A549 (cell line): ENCODE measurements around the gene CACFD1. TPM values are rescaled to one million over a fixed set of nuclear protein-coding genes. Genes with fewer than 3 reads are reported as not detected.

ENCODE experiments used
- ATAC-seq, 2 experiments: fragments of 200-7000 bp in 1 of 2; fragments of >200 bp in 1 of 2; cut with Nextera tagmentation in 1 of 2; cut with Tn5 transposase in 1 of 2; 3 replicates each; pipeline versions ENCODE4 v1.8.0 to v1.9.1; 2018 to 2020; ENCODE audit warnings: mild to moderate bottlenecking in 1 of 2, moderate library complexity in 1 of 2
- CTCF ChIA-PET: fragments of 300-600 bp; sonication (Branson Sonifier 250); formaldehyde crosslinking; extraction: SDS; loops from one replicate; lab custom pipeline; 2021; ENCODE audit warnings: antibody characterized with exemption, inconsistent platforms; lab: Yijun Ruan, JAX
- POLR2A ChIA-PET: fragments of 350-600 bp; formaldehyde crosslinking; extraction: SDS; loops from one replicate; lab custom pipeline; 2021; ENCODE audit warnings: antibody characterized with exemption, inconsistent platforms; lab: Yijun Ruan, JAX
- DNase-seq, 2 experiments: peaks; one replicate each; pipeline versions ENCODE4 v3.0.0 to v3.0.0-alpha.2; 2011 to 2016; ENCODE audit warnings: low read depth in 1 of 2, low spot score in 1 of 2
- FAIRE-seq: peaks from 2 replicates; lab custom pipeline; 2011; peaks lifted over from hg19 to GRCh38; lab: Jason Lieb, UNC
- H3K27ac ChIP-seq, 2 experiments: fragments of >200 bp; sonication (Bioruptor Twin); formaldehyde crosslinking; 3 replicates each; pipeline ENCODE4 v1.5.1; 2016 to 2017
- H3K4me1 ChIP-seq: fragments of >200 bp; sonication (Bioruptor Twin); formaldehyde crosslinking; 3 replicates; pipeline ENCODE4 v1.6.1; 2016
- H3K4me2 ChIP-seq: fragments of >200 bp; sonication (Bioruptor Twin); formaldehyde crosslinking; 3 replicates; pipeline ENCODE4 v1.6.1; 2016
- H3K4me3 ChIP-seq: fragments of >200 bp; sonication (Bioruptor Twin); formaldehyde crosslinking; 3 replicates; pipeline ENCODE4 v1.5.1; 2016
- H3K9me3 ChIP-seq: fragments of >200 bp; sonication (Bioruptor Twin); formaldehyde crosslinking; 3 replicates; pipeline ENCODE4 v1.6.1; 2016
- BCL3 ChIP-seq: fragments of >200 bp; sonication (Bioruptor Twin); formaldehyde crosslinking; IDR thresholded peaks from 3 replicates; pipeline ENCODE4 v1.6.1; 2016
- CHD4 ChIP-seq: fragments of 200-600 bp; sonication (generic); IDR thresholded peaks from 2 replicates; pipeline ENCODE4 v1.6.1; 2016; ENCODE audit warnings: antibody characterized with exemption, mild to moderate bottlenecking, borderline replicate concordance
- E2F6 ChIP-seq: IDR thresholded peaks from 2 replicates; pipeline ENCODE4 v1.6.1; 2012; ENCODE audit warnings: low read depth, borderline replicate concordance
- EP300 ChIP-seq, 2 experiments: fragments of >200 bp; sonication (Bioruptor Twin); formaldehyde crosslinking; IDR thresholded peaks; 2 replicates in 1 of 2; 3 replicates in 1 of 2; pipeline ENCODE4 v1.6.1; 2016 to 2017
- FOSL2 ChIP-seq, 2 experiments: fragments of 450-650 bp in 1 of 2; fragments of >200 bp in 1 of 2; sonication (Bioruptor Twin) in 1 of 2; formaldehyde crosslinking; IDR thresholded peaks; 2 replicates each; pipeline versions ENCODE4 v1.5.0 to v1.6.1; 2016 to 2020; ENCODE audit warnings: mild to moderate bottlenecking in 1 of 2, moderate library complexity in 1 of 2
- FOXS1 ChIP-seq: fragments of 250-450 bp; sonication (Bioruptor Pico); IDR thresholded peaks from 2 replicates; pipeline ENCODE4 v1.5.0; 2020; ENCODE audit warnings: mild to moderate bottlenecking, moderate library complexity
- GATA3 ChIP-seq: IDR thresholded peaks from 2 replicates; pipeline ENCODE4 v1.6.1; 2012; ENCODE audit warnings: borderline replicate concordance
- HDAC2 ChIP-seq: fragments of 200-600 bp; sonication (generic); IDR thresholded peaks from 2 replicates; pipeline ENCODE4 v1.6.1; 2016
- HES2 ChIP-seq: fragments of >200 bp; sonication (Bioruptor Twin); formaldehyde crosslinking; IDR thresholded peaks from 2 replicates; pipeline ENCODE4 v1.6.1; 2016
- HOXB13 ChIP-seq: fragments of 250-450 bp; sonication (Bioruptor Pico); IDR thresholded peaks from 2 replicates; pipeline ENCODE4 v1.5.0; 2020; ENCODE audit warnings: low read depth, mild to moderate bottlenecking, moderate library complexity
- JUN ChIP-seq, 2 experiments: fragments of >200 bp; sonication (Bioruptor Twin); formaldehyde crosslinking; IDR thresholded peaks; 2 replicates in 1 of 2; 3 replicates in 1 of 2; pipeline ENCODE4 v1.6.1; 2016 to 2017
- NFE2L2 ChIP-seq: fragments of 150-350 bp; conservative IDR thresholded peaks from 2 replicates; pipeline ENCODE4 v1.6.1; 2014; ENCODE audit warnings: low read length
- NPAS2 ChIP-seq: fragments of 250-450 bp; sonication (Bioruptor Pico); IDR thresholded peaks from 2 replicates; pipeline ENCODE4 v1.8.0; 2022; ENCODE audit warnings: mild to moderate bottlenecking, moderate library complexity, borderline replicate concordance
- NR3C1 ChIP-seq: fragments of >200 bp; sonication (Bioruptor Twin); formaldehyde crosslinking; IDR thresholded peaks from 3 replicates; pipeline ENCODE4 v1.6.1; 2017
- PHF8 ChIP-seq: fragments of 200-600 bp; sonication (generic); IDR thresholded peaks from 2 replicates; pipeline ENCODE4 v1.6.1; 2016; ENCODE audit warnings: low read depth, mild to moderate bottlenecking, antibody characterized with exemption, moderate library complexity, borderline replicate concordance
- POLR2A ChIP-seq: IDR thresholded peaks from 2 replicates; pipeline ENCODE4 v1.6.1; 2012; ENCODE audit warnings: mild to moderate bottlenecking, low read length
- POLR2AphosphoS2 ChIP-seq: conservative IDR thresholded peaks from 2 replicates; pipeline ENCODE4 v1.6.1; 2012; ENCODE audit warnings: low read length, improper control_type of control experiment, inconsistent platforms
- RAD21 ChIP-seq, 2 experiments: fragments of >200 bp in 1 of 2; sonication (Bioruptor Twin) in 1 of 2; formaldehyde crosslinking in 1 of 2; IDR thresholded peaks in 1 of 2; conservative IDR thresholded peaks in 1 of 2; 2 replicates in 1 of 2; 3 replicates in 1 of 2; pipeline ENCODE4 v1.6.1; 2012 to 2018; ENCODE audit warnings: inconsistent platforms in 1 of 2
- RARB ChIP-seq: fragments of 250-450 bp; sonication (Bioruptor Pico); IDR thresholded peaks from 2 replicates; pipeline ENCODE4 v1.8.0; 2021; ENCODE audit warnings: mild to moderate bottlenecking, moderate library complexity
- RCOR1 ChIP-seq: fragments of 150-350 bp; IDR thresholded peaks from 2 replicates; pipeline ENCODE4 v1.6.1; 2014; ENCODE audit warnings: antibody characterized with exemption, low read length, low read depth
- TP53 ChIP-seq: fragments of 250-450 bp; sonication (Bioruptor Pico); IDR thresholded peaks from 2 replicates; pipeline ENCODE4 v1.5.0; 2021; ENCODE audit warnings: mild to moderate bottlenecking, moderate library complexity
- ZC3H11A ChIP-seq: fragments of 450-650 bp; IDR thresholded peaks from 2 replicates; pipeline ENCODE4 v1.6.1; 2014; ENCODE audit warnings: antibody characterized with exemption, mild to moderate bottlenecking
- WGBS: methylation state at CpG from one replicate; pipeline ENCODE4 v1.1.6; 2017; ENCODE audit errors: missing lambda C conversion rate; 5-methylcytosine and 5-hydroxymethylcytosine counted together
- polyA minus RNA-seq: library from RNA; depleted of rRNA, polyadenylated mRNA; stranded (reverse); fragments of >200 nt; gene quantifications from 2 replicates; pipeline ENCODE4 v1.2.3, GENCODE V29; 2011; rRNA and poly(A)+ RNA removed
- polyA plus RNA-seq, 4 experiments: library from polyadenylated mRNA; depleted of rRNA in 3 of 4; stranded (reverse); fragments of >200 nt; fragmentation: RNase III in 1 of 4; extraction: RNeasy Plus Mini Kit Qiagen cat#74134 plus additional on column Dnase treatment in 1 of 4; gene quantifications; 2 replicates in 3 of 4; 3 replicates in 1 of 4; pipeline ENCODE4 v1.2.3, GENCODE V29; 2011 to 2017

The CACFD1 gene
- polyA plus RNA-seq (2011; rRNA removed) (6.2 and 8.0 TPM in 2 replicates), polyA plus RNA-seq (2017; fragmentation: RNase III; extraction: RNeasy Plus Mini Kit Qiagen cat#74134 plus additional on column Dnase treatment) (3.1 to 5.2 TPM (median 5.0 TPM) in 3 replicates), polyA minus RNA-seq (9.4 and 11.5 TPM in 2 replicates)
- 4.4 and 7.0 TPM in 2 replicates for polyA plus RNA-seq (2012; cell fraction: cytosol; rRNA removed)
- 7.1 and 7.4 TPM in 2 replicates for polyA plus RNA-seq (2012; cell fraction: nucleus; rRNA removed)

- FAIRE-seq (no peak), ATAC-seq (peak; percentile 82 to 91), DNase-seq (peak; percentile 95 to 97)
- Histone ChIP-seq H3K4me3 (peak within 1 kb of the TSS; percentile 78), H3K27ac (peak within 1 kb of the TSS; percentile 97 to 98), H3K4me2 (peak within 1 kb of the TSS; percentile 70), H3K4me1 (peaks cover 16% of the 10 kb centered on the region), H3K9me3 (no peaks in the 10 kb centered on the region)
- CTCF ChIA-PET = interaction anchor here (0.8 to 12.2 kb wide), 5 partner anchors 10 to 100 kb away, joined by 3 to 58 read pairs (median 3); no protein-coding TSS in a partner anchor
- POLR2A ChIA-PET = interaction anchor here (0.6 to 2.0 kb wide), 18 partner anchors 9 to 948 kb away, joined by 3 to 14 read pairs (median 4); partner anchors contain the start of genes GTF3C5, MED22, REXO4 and RPL7A
- WGBS = 0% methylated on average over 15 of the region's 86 CpGs
- TF ChIP-seq POLR2A = peak; percentile 62
- no peak for TF ChIP-seq NR3C1
- peak; percentile 79 for TF ChIP-seq PHF8
- TF ChIP-seq BCL3 = peak; percentile 54; the same call in 1 of the 3 replicates
- 0 out of 2 replicates have a peak, but pooled peaks have one; percentile 43 for TF ChIP-seq TP53 (CRISPR knock-in tag)
- TF ChIP-seq CHD4 = no peak
- TF ChIP-seq JUN (IDR thresholded peaks at IDR 0.05) = peak; percentile 49 to 55; a peak in 2 of 5 replicates
- 0 out of 2 replicates have a peak, but pooled peaks have one; percentile 49 for TF ChIP-seq E2F6
Measured at GRCh38 chr9:133459476-133460404, at the start of gene CACFD1. CACFD1 (plus strand) TSS chr9:133459978; CDS start chr9:133460067, 89 bp downstream.

- H3K4me1 ChIP-seq = peaks cover 14% of the 10 kb centered on the region; the same call in 1 of the 3 replicates
- ATAC-seq (no peak), DNase-seq (no peak), FAIRE-seq (no peak)
- CTCF ChIA-PET = interaction anchor here (1.0 to 6.5 kb wide), 7 partner anchors 11 to 229 kb away, joined by 3 to 45 read pairs (median 5); partner anchors contain the start of gene SLC2A6
- no peaks in the 10 kb centered on the region for H3K9me3 ChIP-seq
- WGBS = 93% methylated on average over 1 of the region's 1 CpG
- POLR2A ChIA-PET = no interaction called here
- TF ChIP-seq FOSL2 (IDR thresholded peaks at IDR 0.05) (no peak), FOSL2 (CRISPR knock-in tag; IDR thresholded peaks at IDR 0.05) (no peak), NR3C1 (no peak), EP300 (IDR thresholded peaks at IDR 0.05) (no peak), TP53 (CRISPR knock-in tag) (no peak), HOXB13 (CRISPR knock-in tag) (no peak), RAD21 (conservative IDR thresholded peaks at IDR 0.05 in 1 of 2, IDR thresholded peaks at IDR 0.05 in 1 of 2) (no peak), RCOR1 (no peak), NFE2L2 (no peak), ZC3H11A (no peak), GATA3 (no peak), HDAC2 (no peak), NPAS2 (CRISPR knock-in tag) (no peak), HES2 (no peak), POLR2AphosphoS2 (no peak), FOXS1 (CRISPR knock-in tag) (no peak), BCL3 (no peak), RARB (CRISPR knock-in tag) (no peak), E2F6 (no peak)
- H3K4me3 ChIP-seq = no peak overlapping the region
- H3K27ac ChIP-seq = no peak overlapping the region
- no peak overlapping the region for H3K4me2 ChIP-seq
Measured at GRCh38 chr9:133415170-133415569, 44.6 kb upstream of the CACFD1 start.
